SKM-1 treated with dmso at 0.1 percent for 144 hours (cell line): Measurements from ENCODE around the gene FBXO38.

Experiments
- DNase-seq: peaks from one replicate; lab custom pipeline; 2025; ENCODE audit not compliant: unreplicated experiment; lab: John Stamatoyannopoulos, UW

Gene FBXO38

DNA sequence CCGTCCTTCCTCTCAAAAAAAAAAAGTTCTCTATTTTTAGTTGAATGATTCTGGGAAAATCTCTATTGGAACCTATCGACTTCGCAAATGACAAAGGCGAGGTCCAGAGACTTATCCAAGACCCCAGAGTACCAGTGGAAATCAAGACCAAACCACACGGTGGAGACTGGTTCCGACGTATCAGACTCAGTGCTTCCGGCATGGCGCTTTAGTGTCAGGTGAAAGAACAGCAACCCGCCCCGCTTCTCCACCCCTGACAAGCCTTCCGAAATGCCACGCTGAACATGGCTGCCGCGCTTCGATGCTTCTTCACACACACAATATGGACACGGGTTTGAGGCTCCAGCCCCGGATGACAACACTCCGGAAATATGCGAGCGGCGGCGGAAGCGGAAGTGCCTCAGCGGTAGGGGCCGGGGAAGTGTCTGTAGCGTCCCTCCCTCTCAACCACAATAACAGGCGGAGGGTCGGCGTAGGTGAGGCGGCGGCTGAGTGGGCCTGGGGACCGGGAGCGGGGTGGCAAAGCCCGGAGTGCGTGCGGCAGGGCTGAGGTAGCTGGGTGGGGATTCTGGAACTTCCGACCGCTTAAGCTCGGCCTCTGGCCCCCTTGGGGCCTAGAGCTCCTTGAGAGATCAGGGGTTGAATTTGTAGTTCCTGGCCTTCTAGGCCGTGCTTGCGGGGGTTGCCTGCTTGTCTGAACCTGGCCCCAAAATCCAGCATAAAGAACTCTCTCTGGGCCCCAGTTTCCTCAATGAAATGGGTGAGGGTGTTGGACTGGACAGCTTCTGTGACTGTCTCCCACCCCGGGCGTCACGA is at the start of gene FBXO38:
FBXO38 (plus strand) TSS at position 395 of the 816 bp plus-strand sequence. CDS start 10,819 bp downstream, outside the sequence.
- peak; percentile 97 for DNase-seq

DNA sequence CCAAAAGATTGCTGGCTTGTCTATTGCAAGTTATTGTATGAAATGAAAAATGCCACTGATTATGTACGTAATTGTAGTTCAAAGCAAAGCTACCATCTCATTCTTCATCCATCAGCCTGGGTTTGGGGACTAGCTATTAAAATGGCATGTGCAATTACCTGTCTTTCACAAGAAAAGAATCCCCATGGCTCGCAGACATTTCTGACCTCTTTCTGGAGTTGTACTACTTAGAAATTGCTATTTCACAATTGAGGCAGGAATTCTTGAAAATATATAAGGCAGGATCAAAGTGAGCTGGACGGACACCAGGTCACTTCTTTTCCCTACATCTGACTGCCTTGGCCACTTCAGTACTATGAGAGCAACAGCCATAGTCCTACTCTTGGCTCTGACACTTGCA is 48.5 kb upstream of the FBXO38 start, which contains the start of gene SPINK9:
SPINK9 (plus strand) TSS at position 301 of the 400 bp plus-strand sequence; CDS start at position 356, 55 bp downstream.
- no peak for DNase-seq

DNA sequence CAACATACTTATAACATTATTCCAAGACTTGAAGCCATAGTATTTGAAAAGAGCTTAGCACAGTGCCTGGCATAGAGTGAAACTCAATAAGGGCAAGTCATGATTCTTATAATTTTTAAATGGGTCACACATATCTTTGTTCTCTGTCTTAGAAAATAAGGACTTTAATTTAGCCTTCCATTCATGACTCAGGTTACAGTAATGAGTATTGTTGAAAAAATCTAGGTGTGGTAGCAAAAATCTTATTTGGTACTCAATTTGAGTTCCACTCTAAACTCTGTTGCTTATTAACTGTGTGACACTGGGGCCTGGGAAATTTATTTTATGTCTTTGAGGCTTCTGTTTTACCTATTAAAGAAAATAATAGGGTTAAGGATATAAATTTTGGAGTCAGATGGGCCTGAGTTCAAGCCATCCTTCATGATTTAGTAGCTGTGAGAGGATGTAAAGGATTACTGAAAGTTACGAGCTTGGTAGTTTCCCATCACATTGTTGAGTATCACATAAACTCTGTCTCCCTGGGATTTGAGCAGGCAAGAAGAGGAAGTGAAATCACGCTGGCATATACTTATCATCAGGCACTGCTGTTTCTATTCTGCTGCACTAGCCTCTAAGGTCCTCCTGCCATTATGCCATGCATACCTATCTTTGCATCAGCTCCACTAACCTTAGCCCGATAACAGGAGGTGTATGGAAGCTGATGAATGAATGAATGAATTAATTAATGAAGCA is 46.9 kb upstream of the FBXO38 start:
- no peak for DNase-seq

- no peak for DNase-seq
Measured at GRCh38 chr5:148342371-148343045, 41.2 kb upstream of the FBXO38 start.

DNA sequence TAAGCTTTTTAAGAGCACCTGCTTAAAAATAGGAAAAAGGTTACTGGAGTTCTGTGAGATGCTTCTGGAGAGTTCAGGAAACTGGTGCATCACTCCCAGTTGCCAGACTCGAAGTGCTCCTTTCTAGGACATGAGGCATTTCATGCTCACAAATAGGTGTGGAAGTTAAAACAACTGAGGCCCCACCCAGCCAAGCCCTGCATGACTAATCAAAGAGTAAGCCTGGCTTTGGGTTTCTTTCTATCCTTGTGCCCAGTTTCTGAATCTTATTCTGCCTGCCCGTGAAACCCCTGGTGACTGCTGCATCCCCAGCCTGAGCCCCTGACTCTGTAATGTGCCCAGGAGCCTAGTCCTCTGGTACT is 40.7 kb upstream of the FBXO38 start:
- DNase-seq = no peak

DNA sequence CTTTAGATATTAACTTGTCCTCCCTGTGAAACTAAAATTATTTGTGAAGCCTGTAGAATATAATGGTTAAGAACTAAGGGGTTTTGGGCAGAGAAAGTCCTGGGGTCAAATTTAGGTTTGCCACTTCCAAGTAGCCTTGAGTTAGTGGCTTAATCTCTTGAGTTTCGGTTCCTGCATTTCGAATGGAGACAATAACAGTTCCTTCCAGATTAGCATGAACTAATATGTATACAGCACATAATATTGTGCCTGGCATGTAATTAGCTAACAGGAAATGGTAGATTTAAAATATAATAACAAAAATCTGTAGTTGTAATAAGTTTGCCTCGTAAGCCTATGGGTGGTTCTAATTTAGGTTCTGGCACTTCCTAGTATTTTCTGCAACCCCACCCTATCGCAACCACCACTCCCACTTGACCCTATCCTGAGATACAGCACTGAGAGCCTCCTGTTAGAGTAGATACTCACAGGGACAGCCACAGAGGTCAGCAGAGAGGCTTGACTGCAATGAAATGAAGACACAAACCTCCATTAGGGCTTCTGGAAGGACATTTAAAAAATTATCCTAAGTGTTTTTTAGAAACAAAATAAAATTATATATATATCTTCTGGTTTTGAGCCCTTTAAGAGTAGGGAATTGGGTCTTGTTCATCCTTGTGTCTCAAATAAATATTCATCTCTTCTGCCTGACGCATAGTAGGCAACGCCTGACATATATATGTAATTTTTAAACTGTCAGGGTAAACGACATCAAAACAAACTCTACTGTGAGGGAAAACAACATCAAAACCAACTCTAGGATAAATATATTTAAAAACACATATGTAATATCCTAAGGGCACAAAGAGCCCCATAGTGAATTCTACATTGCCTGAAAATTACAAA is 39.9 kb upstream of the FBXO38 start:
- no peak for DNase-seq

DNA sequence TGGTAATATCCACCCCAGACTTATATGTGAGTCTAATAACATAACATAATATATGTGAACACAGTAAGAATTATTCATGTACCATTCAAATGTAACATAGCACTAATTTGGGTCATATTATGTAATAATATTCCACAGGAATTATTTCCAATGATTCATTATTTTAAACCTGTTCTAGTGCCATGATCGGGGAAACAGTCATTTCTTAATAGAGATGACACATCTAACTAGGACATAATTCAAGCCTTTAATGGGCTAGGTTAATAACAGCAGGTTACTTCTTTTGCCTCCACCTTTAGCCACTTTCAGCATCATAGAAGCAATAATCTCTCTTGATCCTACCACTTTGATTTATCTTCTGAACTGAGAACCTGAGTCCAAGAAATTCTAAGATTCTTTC is 36.1 kb upstream of the FBXO38 start:
- DNase-seq = no peak

DNA sequence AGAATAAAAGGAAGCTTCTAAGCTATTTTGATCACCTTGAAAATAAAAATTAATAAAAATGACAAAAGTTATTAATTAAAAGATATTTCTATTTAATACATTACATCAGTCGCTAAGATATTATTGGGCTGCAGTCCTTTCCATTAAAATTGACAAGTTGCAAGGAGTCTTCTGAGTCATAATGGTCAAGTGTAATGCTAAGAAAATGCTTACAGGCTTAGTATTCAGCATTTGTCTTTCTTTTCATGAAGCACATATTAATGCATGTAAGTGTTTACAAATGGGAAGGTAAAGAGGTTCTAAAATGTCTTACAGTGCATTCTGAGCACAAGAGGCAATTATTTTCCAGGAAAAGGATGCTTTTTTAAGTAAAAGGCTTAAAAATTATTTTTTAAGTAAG is 31.1 kb upstream of the FBXO38 start:
- DNase-seq = no peak

DNA sequence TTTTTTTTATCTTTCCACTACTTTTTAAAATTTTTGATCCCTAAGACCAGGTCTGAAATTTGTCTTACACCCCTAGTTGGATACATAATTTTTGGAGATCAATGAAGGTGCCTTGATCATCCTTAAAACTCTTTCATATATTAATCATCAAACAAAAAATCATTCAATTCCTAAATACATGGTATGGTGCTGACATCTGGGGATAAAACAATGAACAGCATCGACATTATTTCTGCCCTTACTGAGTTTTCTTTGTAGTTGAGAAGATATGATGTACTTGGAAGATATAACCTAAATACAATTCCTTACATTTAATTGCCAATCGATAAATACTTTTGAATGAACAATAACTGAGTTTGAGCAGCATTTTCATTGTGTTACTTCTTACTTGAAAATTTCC is 30.1 kb upstream of the FBXO38 start:
- no peak for DNase-seq

- no peak for DNase-seq
Measured at GRCh38 chr5:148364343-148364742, 19.4 kb upstream of the FBXO38 start.

GRCh38 chr5:148368299-148368698 is 15.5 kb upstream of the FBXO38 start:
- DNase-seq = no peak

GRCh38 chr5:148372166-148372725 is 11.5 kb upstream of the FBXO38 start:
- DNase-seq = peak; percentile 14

DNA sequence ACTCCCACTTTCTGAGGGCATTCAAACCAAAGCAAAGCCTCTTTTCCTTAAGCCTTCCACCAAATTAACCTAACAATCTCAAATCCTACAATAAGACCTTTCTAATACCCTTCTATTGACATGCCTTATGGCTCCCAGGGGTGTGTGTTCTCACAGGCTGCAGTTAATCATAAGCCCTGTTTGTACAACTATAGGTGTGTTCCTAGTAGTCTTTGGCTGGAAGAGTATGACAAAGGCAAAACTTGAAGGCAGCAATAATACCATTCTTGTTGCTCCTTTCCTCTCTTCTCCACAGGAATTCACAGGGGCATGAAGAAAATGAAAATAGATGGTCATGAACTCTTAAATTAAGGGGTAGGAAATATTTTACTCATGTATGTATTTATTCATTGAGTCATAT is 10.9 kb upstream of the FBXO38 start:
- DNase-seq = no peak

GRCh38 chr5:148374690-148375360 is 8.9 kb upstream of the FBXO38 start:
- DNase-seq = peak; percentile 87

- no peak for DNase-seq
Measured at GRCh38 chr5:148376198-148376597, 7.6 kb upstream of the FBXO38 start.

- DNase-seq = no peak
Measured at GRCh38 chr5:148378670-148379069, 5.1 kb upstream of the FBXO38 start.

DNA sequence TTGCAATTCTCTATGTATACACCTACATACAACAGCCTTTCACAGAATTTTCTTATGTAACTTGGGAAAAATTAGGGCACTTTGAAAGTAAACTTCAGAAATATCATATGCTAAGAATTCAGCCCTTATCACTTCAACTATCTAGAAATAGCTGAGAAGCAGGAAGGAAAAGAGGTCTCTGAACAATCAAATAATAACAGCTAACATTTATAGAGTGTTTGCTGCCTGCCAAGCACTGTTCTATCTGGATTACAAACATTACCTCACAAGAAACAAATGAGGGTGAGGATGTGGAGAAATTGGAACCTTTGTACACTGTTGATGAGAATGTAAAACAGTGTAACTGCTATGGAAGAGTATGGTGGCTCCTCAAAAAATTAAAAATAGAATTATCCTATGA is 4.4 kb upstream of the FBXO38 start:
- no peak for DNase-seq

DNA sequence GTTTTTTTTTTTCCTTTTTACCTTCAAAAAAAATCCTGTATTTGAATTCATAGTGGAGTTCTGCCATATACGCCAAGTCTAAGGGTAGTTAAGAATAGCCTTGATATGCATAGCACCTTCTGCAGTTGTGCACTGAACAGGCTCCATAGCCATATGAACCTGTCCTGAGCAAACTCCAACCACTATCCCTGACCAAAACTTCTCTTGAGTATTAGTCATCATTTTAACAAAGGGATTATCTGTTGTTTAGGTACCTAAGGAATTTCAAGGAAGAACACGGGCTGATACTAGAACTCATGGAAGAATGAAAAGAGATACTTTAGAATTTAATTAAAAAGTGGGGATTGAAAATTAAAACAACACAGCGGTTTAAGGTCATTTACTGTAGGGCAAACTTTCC is 1.9 kb upstream of the FBXO38 start:
- no peak for DNase-seq

GRCh38 chr5:148382961-148383360 is 797 bp upstream of the FBXO38 start:
- DNase-seq = no peak

DNA sequence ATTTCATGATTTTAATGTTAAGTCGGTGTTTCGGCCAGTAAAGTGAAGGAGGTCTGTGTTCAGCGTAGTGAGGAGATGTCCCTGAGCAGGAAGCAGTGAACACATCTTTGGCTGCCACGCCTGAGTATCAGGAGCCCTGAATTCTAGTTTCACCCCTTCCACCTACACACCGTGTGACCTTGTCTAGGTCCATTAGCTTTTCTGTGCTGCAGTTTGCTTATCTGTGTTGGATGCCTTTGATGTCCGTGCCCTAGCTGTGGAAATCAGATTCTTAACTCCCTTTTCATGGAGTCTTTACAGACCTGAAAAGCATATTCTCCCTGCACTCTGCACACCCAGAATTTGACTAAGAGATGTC is 601 bp downstream of the FBXO38 start:
- DNase-seq = no peak
